GM23338 (cell line): ENCODE data around the gene EMC1. TPM values are rescaled to one million over a fixed set of nuclear protein-coding genes. Genes with fewer than 3 reads are reported as not detected.

Experiments used
- ATAC-seq: fragments of 200-7000 bp; cut with Tn5 transposase; 3 replicates; pipeline ENCODE4 v1.9.1; 2020
- DNase-seq: peaks from one replicate; pipeline ENCODE4 v3.0.0-alpha.2; 2015; ENCODE audit warnings: low spot score
- H2AFZ ChIP-seq: fragments of 200-600 bp; sonication (generic); 2 replicates; pipeline ENCODE4 v1.8.0; 2016; ENCODE audit warnings: antibody characterized with exemption, mild to moderate bottlenecking, moderate library complexity
- H3F3A ChIP-seq: fragments of 200-600 bp; sonication (generic); replicated peaks from 2 replicates; pipeline ENCODE4 v1.8.0; 2017; ENCODE audit warnings: antibody characterized with exemption, mixed run types, low read depth
- H3K27ac ChIP-seq: fragments of 200-600 bp; sonication (generic); 2 replicates; pipeline ENCODE4 v1.6.1; 2016; ENCODE audit warnings: low read depth
- H3K27me3 ChIP-seq: fragments of 200-600 bp; sonication (generic); 2 replicates; pipeline ENCODE4 v1.8.0; 2016; ENCODE audit warnings: mild to moderate bottlenecking, mixed run types, moderate library complexity; ENCODE audit not compliant: insufficient read depth
- H3K36me3 ChIP-seq: fragments of 200-600 bp; sonication (generic); 2 replicates; pipeline ENCODE4 v1.8.0; 2016; ENCODE audit warnings: mild to moderate bottlenecking; ENCODE audit not compliant: insufficient read depth
- H3K4me1 ChIP-seq: fragments of 200-600 bp; sonication (generic); 2 replicates; pipeline ENCODE4 v1.8.0; 2016; ENCODE audit warnings: mild to moderate bottlenecking, moderate library complexity; ENCODE audit not compliant: insufficient read depth
- H3K4me2 ChIP-seq: fragments of 200-600 bp; sonication (generic); 2 replicates; pipeline ENCODE4 v1.7.1; 2017; ENCODE audit warnings: mixed run types
- H3K4me3 ChIP-seq: fragments of 200-600 bp; sonication (generic); 2 replicates; pipeline ENCODE4 v1.6.1; 2016; ENCODE audit warnings: mixed run types
- H3K79me2 ChIP-seq: fragments of 200-600 bp; sonication (generic); replicated peaks from 2 replicates; pipeline ENCODE4 v1.8.0; 2017; ENCODE audit warnings: mild to moderate bottlenecking; ENCODE audit not compliant: insufficient read depth
- H3K9me2 ChIP-seq: fragments of 200-600 bp; sonication (generic); 2 replicates; pipeline ENCODE4 v1.8.0; 2017; ENCODE audit not compliant: insufficient read depth
- H4K20me1 ChIP-seq: fragments of 200-600 bp; sonication (generic); replicated peaks from 2 replicates; pipeline ENCODE4 v1.8.0; 2017; ENCODE audit warnings: mild to moderate bottlenecking; ENCODE audit not compliant: insufficient read depth
- H3K27ac Mint-ChIP-seq: 2 replicates; pipeline ENCODE4 v1.8.0; 2020; ENCODE audit warnings: inconsistent platforms, mild to moderate bottlenecking, moderate library complexity, mixed read lengths
- H3K27me3 Mint-ChIP-seq: 3 replicates; pipeline ENCODE4 v1.8.0; 2022; ENCODE audit warnings: low read depth, mild to moderate bottlenecking, moderate library complexity, mixed read lengths, inconsistent platforms; ENCODE audit not compliant: insufficient read depth, poor library complexity
- H3K36me3 Mint-ChIP-seq: 3 replicates; pipeline ENCODE4 v1.8.0; 2021; ENCODE audit warnings: low read depth, mild to moderate bottlenecking, inconsistent platforms, moderate library complexity, mixed read lengths
- H3K4me1 Mint-ChIP-seq: 3 replicates; pipeline ENCODE4 v1.8.0; 2020; ENCODE audit warnings: mild to moderate bottlenecking, inconsistent platforms, mixed read lengths
- H3K4me3 Mint-ChIP-seq: 3 replicates; pipeline ENCODE4 v1.8.0; 2021; ENCODE audit warnings: moderate library complexity, mild to moderate bottlenecking, inconsistent platforms, mixed read lengths
- H3K9me3 Mint-ChIP-seq: 3 replicates; pipeline ENCODE4 v1.8.0; 2020; ENCODE audit warnings: moderate library complexity, mild to moderate bottlenecking, inconsistent platforms, mixed read lengths
- POLR2AphosphoS5 ChIP-seq: IDR thresholded peaks from 2 replicates; pipeline ENCODE4 v1.6.1; 2016; ENCODE audit warnings: antibody characterized with exemption, low read depth
- STAT1 ChIP-seq: IDR thresholded peaks from one replicate; pipeline ENCODE4 v1.6.1; 2016; ENCODE audit warnings: antibody characterized with exemption; ENCODE audit not compliant: unreplicated experiment
- polyA plus RNA-seq: library from polyadenylated mRNA; unstranded; fragments of >200 nt; fragmentation: Nextera tagmentation; extraction: Ambion mirVana; gene quantifications from 2 replicates; pipeline ENCODE4 v1.2.1, GENCODE V29; 2016
- total RNA-seq: library from RNA; depleted of rRNA; stranded (reverse); fragments of >200 nt; shearing (Covaris generic); gene quantifications from 2 replicates; pipeline ENCODE4 v1.2.3, GENCODE V29; 2014
- TF ChIP-seq, protein P1 (sequence below): fragments of 250-450 bp; sonication (Bioruptor Pico); IDR thresholded peaks from 2 replicates; pipeline ENCODE4 v1.5.0; 2020; ENCODE audit warnings: mild to moderate bottlenecking, moderate library complexity
- TF ChIP-seq, protein P2 (sequence below): IDR thresholded peaks from 2 replicates; pipeline ENCODE4 v1.6.1; 2016; ENCODE audit warnings: antibody characterized with exemption

The EMC1 gene
- total and polyA plus RNA-seq, 2 experiments from 2014 or later, result 17.6 to 53.0 TPM

DNA sequence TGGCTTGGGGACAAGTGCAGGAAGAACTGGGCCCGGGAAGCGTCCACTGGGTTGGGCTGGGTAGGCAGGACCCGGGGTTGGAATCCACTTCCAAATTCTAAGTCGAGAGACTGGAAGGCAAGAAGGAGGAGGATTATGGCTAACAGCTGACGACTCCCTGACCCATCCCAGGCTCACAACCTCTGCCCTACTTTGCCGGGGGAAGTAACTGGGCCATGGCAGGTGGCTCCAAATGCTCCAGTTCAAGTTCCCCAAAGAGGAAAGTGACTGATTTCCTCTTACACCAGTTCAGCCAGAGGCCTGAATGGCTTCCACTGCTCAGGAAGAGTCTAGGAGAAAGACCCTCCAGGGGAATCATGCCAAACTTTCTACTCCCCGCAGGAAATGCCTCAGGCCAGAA is 11.4 kb downstream of the EMC1 start (continued):
- TF ChIP-seq, protein P1, sequence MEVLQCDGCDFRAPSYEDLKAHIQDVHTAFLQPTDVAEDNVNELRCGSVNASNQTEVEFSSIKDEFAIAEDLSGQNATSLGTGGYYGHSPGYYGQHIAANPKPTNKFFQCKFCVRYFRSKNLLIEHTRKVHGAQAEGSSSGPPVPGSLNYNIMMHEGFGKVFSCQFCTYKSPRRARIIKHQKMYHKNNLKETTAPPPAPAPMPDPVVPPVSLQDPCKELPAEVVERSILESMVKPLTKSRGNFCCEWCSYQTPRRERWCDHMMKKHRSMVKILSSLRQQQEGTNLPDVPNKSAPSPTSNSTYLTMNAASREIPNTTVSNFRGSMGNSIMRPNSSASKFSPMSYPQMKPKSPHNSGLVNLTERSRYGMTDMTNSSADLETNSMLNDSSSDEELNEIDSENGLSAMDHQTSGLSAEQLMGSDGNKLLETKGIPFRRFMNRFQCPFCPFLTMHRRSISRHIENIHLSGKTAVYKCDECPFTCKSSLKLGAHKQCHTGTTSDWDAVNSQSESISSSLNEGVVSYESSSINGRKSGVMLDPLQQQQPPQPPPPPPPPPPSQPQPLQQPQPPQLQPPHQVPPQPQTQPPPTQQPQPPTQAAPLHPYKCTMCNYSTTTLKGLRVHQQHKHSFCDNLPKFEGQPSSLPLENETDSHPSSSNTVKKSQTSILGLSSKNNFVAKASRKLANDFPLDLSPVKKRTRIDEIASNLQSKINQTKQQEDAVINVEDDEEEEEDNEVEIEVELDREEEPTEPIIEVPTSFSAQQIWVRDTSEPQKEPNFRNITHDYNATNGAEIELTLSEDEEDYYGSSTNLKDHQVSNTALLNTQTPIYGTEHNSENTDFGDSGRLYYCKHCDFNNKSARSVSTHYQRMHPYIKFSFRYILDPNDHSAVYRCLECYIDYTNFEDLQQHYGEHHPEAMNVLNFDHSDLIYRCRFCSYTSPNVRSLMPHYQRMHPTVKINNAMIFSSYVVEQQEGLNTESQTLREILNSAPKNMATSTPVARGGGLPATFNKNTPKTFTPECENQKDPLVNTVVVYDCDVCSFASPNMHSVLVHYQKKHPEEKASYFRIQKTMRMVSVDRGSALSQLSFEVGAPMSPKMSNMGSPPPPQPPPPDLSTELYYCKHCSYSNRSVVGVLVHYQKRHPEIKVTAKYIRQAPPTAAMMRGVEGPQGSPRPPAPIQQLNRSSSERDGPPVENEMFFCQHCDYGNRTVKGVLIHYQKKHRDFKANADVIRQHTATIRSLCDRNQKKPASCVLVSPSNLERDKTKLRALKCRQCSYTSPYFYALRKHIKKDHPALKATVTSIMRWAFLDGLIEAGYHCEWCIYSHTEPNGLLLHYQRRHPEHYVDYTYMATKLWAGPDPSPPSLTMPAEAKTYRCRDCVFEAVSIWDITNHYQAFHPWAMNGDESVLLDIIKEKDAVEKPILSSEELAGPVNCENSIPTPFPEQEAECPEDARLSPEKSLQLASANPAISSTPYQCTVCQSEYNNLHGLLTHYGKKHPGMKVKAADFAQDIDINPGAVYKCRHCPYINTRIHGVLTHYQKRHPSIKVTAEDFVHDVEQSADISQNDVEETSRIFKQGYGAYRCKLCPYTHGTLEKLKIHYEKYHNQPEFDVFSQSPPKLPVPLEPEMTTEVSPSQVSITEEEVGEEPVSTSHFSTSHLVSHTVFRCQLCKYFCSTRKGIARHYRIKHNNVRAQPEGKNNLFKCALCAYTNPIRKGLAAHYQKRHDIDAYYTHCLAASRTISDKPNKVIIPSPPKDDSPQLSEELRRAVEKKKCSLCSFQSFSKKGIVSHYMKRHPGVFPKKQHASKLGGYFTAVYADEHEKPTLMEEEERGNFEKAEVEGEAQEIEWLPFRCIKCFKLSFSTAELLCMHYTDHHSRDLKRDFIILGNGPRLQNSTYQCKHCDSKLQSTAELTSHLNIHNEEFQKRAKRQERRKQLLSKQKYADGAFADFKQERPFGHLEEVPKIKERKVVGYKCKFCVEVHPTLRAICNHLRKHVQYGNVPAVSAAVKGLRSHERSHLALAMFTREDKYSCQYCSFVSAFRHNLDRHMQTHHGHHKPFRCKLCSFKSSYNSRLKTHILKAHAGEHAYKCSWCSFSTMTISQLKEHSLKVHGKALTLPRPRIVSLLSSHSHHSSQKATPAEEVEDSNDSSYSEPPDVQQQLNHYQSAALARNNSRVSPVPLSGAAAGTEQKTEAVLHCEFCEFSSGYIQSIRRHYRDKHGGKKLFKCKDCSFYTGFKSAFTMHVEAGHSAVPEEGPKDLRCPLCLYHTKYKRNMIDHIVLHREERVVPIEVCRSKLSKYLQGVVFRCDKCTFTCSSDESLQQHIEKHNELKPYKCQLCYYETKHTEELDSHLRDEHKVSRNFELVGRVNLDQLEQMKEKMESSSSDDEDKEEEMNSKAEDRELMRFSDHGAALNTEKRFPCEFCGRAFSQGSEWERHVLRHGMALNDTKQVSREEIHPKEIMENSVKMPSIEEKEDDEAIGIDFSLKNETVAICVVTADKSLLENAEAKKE (CRISPR knock-in tag), result no peak
- TF ChIP-seq, protein P2, sequence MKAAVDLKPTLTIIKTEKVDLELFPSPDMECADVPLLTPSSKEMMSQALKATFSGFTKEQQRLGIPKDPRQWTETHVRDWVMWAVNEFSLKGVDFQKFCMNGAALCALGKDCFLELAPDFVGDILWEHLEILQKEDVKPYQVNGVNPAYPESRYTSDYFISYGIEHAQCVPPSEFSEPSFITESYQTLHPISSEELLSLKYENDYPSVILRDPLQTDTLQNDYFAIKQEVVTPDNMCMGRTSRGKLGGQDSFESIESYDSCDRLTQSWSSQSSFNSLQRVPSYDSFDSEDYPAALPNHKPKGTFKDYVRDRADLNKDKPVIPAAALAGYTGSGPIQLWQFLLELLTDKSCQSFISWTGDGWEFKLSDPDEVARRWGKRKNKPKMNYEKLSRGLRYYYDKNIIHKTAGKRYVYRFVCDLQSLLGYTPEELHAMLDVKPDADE, result no peak
- TF ChIP-seq POLR2AphosphoS5 (no peak), STAT1 (no peak)

DNA sequence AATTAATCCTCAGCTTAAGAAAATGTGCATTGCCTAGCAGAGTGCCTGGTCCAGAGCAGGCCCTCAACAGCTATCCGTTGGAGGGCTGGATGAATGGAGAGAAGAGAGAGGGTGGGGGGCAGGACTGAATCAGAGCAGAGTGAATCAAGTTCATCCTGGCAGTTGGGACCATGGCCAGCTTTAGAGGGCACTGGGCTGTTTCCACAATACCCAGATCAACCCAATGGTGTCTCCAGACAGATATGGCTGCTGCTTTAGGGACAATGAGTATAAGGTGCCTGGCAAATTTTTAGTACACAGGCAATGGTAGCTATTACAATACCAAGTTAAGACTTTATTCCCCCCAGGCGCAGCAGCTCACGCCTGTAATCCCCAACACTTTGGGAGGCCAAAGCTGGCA is 17.1 kb downstream of the EMC1 start:
- H3K27me3 ChIP-seq, result no peaks in the 10 kb centered on the region
- H3K27ac ChIP-seq, result no peak overlapping the region
- no peaks in the 10 kb centered on the region for H3F3A ChIP-seq
- H3K4me3 ChIP-seq, result no peak overlapping the region
- H3K27me3 Mint-ChIP-seq, result peaks cover 2% of the 10 kb centered on the region
- H3K4me3 Mint-ChIP-seq, result no peak overlapping the region
- no peak overlapping the region for H3K27ac Mint-ChIP-seq
- no peak overlapping the region for H2AFZ ChIP-seq
- peaks cover 82% of the 10 kb centered on the region for H3K36me3 Mint-ChIP-seq
- no peaks in the 10 kb centered on the region for H3K4me1 ChIP-seq
- H3K9me2 ChIP-seq, result no peaks in the 10 kb centered on the region
- H3K4me2 ChIP-seq, result no peak overlapping the region
- no peaks in the 10 kb centered on the region; the same call in 1 of the 2 replicates for H4K20me1 ChIP-seq
- ATAC-seq (no peak), DNase-seq (no peak)
- no peaks in the 10 kb centered on the region for H3K79me2 ChIP-seq
- peaks cover 76% of the 10 kb centered on the region for H3K36me3 ChIP-seq
- TF ChIP-seq POLR2AphosphoS5 (no peak), STAT1 (no peak)
- no peaks in the 10 kb centered on the region for H3K9me3 Mint-ChIP-seq
- no peaks in the 10 kb centered on the region for H3K4me1 Mint-ChIP-seq
